GM18526 (cell line): ENCODE data around the gene NME9.

ENCODE experiments used
- POLR2A ChIP-seq: IDR thresholded peaks from 3 replicates; pipeline ENCODE4 v1.6.1; 2011; ENCODE audit not compliant: insufficient read length; ENCODE audit errors: extremely low read depth

The NME9 gene

GRCh38 chr3:138282836-138283235 lies 46.8 kb downstream of the NME9 start:
- TF ChIP-seq POLR2A = no peak

GRCh38 chr3:138281561-138281960 lies 48.1 kb downstream of the NME9 start:
- no peak for TF ChIP-seq POLR2A

DNA sequence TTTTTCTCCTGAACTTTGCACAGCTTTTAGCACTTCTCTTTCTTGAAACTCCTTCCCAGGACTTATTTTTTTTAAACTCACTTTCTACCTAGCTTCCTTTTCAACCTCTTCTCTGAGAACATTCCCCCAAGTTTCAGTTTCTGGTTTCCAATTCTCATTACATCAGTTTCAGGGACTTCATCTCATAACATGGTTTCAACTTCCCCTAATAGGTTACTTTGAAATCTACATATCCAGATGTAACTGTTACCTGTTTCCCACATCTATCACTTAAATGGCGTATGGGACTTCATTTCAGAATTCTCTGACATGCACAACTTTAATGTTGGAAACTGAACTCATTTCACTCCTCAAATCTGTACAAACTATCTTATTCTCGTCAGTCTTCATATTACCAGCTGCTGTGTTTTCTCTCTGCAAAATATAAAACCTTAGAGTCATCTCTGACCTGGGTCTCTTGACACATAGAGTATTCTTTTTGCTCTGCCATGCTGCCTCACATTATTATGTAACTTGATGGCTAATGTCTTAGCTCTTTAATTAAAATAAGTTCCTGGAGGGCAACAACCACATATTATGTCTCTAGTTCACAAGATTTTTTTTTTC lies 58.4 kb downstream of the NME9 start:
- TF ChIP-seq POLR2A = no peak

- TF ChIP-seq POLR2A = no peak
Observed at GRCh38 chr3:138270245-138270644, 59.4 kb downstream of the NME9 start.

- no peak for TF ChIP-seq POLR2A
Observed at GRCh38 chr3:138267083-138267482, 62.6 kb downstream of the NME9 start.

DNA sequence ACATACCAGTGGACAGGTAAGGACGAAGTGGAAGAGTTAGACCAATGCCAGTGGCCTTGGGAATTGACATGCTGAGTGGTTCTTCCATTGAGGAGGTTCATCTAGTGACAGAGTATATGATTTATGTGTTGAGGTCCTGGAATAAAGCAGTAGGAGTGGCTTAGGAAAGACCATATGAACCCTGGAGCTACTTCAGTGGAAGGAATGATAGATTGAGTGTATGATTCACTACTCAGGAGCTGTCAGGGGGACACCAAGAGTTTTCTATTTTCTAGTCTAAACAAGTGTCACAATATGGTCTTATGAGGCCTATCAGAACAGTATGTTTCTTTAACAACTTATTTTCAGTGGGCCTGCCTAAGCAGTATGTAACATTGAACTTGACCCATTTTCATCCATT lies 63.9 kb downstream of the NME9 start:
- no peak for TF ChIP-seq POLR2A

GRCh38 chr3:138263104-138263503 lies 66.5 kb downstream of the NME9 start:
- TF ChIP-seq POLR2A = no peak

DNA sequence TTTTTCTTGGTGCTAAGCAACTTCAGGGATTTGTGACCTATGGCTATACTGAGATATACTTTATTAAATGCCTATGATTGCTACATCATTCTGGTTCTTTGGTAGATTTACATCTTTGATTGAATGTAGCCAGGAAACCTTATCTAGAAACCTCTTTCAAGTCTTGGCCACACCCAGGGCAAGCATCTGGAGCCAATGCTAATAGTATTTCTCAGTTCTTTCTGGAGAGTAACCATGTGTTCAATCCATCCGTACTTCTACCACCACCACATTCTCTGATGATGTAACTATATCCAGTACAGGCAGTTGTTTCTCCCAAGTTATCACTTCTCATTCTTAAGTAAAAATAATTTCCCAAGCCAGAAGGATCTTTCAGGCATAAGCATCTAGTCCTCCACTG lies 69.0 kb downstream of the NME9 start:
- no peak for TF ChIP-seq POLR2A

- no peak for TF ChIP-seq POLR2A
Observed at GRCh38 chr3:138259126-138259525, 70.5 kb downstream of the NME9 start.

- TF ChIP-seq POLR2A = no peak
Observed at GRCh38 chr3:138257986-138258385, 71.7 kb downstream of the NME9 start.

- no peak for TF ChIP-seq POLR2A
Observed at GRCh38 chr3:138256022-138256421, 73.6 kb downstream of the NME9 start.

- TF ChIP-seq POLR2A = no peak
Observed at GRCh38 chr3:138254216-138254615, 75.4 kb downstream of the NME9 start.

- no peak for TF ChIP-seq POLR2A
Observed at GRCh38 chr3:138253609-138254008, 76.0 kb downstream of the NME9 start.
